SK-N-SH treated with all-trans-retinoic acid at 6 μM for 48 hours (cell line): ENCODE results near the gene DCLK1.

Experiments
- ATAC-seq: fragments of 200-7000 bp; cut with Tn5 transposase; 3 replicates; pipeline ENCODE4 v1.9.1; 2020; ENCODE audit warnings: mild to moderate bottlenecking, moderate library complexity
- ARNTL ChIP-seq: fragments of 450-650 bp; formaldehyde crosslinking; IDR thresholded peaks from 2 replicates; pipeline ENCODE4 v1.5.0; 2020; ENCODE audit warnings: low read depth, mild to moderate bottlenecking, moderate library complexity, borderline replicate concordance
- BACH2 ChIP-seq: fragments of 250-450 bp; sonication (Bioruptor Pico); IDR thresholded peaks from 2 replicates; pipeline ENCODE4 v1.9.0; 2021; ENCODE audit warnings: mild to moderate bottlenecking, borderline replicate concordance
- CSDC2 ChIP-seq: fragments of 250-450 bp; sonication (Bioruptor Pico); IDR thresholded peaks from 2 replicates; pipeline ENCODE4 v1.5.0; 2020; ENCODE audit warnings: mild to moderate bottlenecking, moderate library complexity
- ESRRG ChIP-seq: fragments of 250-450 bp; sonication (Bioruptor Pico); IDR thresholded peaks from 2 replicates; pipeline ENCODE4 v1.6.1; 2021; ENCODE audit warnings: mild to moderate bottlenecking
- ISL1 ChIP-seq: fragments of 250-450 bp; sonication (Bioruptor Pico); IDR thresholded peaks from 2 replicates; pipeline ENCODE4 v2.1.2; 2022; ENCODE audit warnings: mild to moderate bottlenecking, moderate library complexity
- OSR1 ChIP-seq: fragments of 250-450 bp; sonication (Bioruptor Pico); IDR thresholded peaks from 2 replicates; pipeline ENCODE4 v1.8.0; 2022; ENCODE audit warnings: moderate library complexity, mild to moderate bottlenecking, inconsistent platforms
- PPARA ChIP-seq: fragments of 250-450 bp; sonication (Bioruptor Pico); IDR thresholded peaks from 2 replicates; pipeline ENCODE4 v1.5.0; 2020; ENCODE audit warnings: mild to moderate bottlenecking, borderline replicate concordance
- RARB ChIP-seq: fragments of 250-450 bp; sonication (Bioruptor Pico); IDR thresholded peaks from 2 replicates; pipeline ENCODE4 v1.8.0; 2021; ENCODE audit warnings: mild to moderate bottlenecking, moderate library complexity
- SNAI2 ChIP-seq: fragments of 250-450 bp; sonication (Bioruptor Pico); IDR thresholded peaks from 2 replicates; pipeline ENCODE4 v1.5.0; 2020; ENCODE audit warnings: mild to moderate bottlenecking, moderate library complexity
- TCF4 ChIP-seq: fragments of 250-450 bp; sonication (Bioruptor Pico); IDR thresholded peaks from 2 replicates; pipeline ENCODE4 v1.8.0; 2021; ENCODE audit warnings: mild to moderate bottlenecking, moderate library complexity, borderline replicate concordance
- TOX ChIP-seq: fragments of 250-450 bp; sonication (Bioruptor Pico); IDR thresholded peaks from 2 replicates; pipeline ENCODE4 v1.8.0; 2021; ENCODE audit warnings: mild to moderate bottlenecking, moderate library complexity, borderline replicate concordance
- ZC3H10 ChIP-seq: fragments of 250-450 bp; sonication (Bioruptor Pico); IDR thresholded peaks from 2 replicates; pipeline ENCODE4 v1.5.1; 2021; ENCODE audit warnings: mild to moderate bottlenecking, moderate library complexity
- ZFP3 ChIP-seq: fragments of 250-450 bp; sonication (Bioruptor Pico); IDR thresholded peaks from 2 replicates; pipeline ENCODE4 v1.5.0; 2020; ENCODE audit warnings: mild to moderate bottlenecking, moderate library complexity
- ZFP30 ChIP-seq: fragments of 450-650 bp; formaldehyde crosslinking; IDR thresholded peaks from 2 replicates; pipeline ENCODE4 v1.5.0; 2022; ENCODE audit warnings: mild to moderate bottlenecking, moderate library complexity
- ZNF565 ChIP-seq: fragments of 450-650 bp; formaldehyde crosslinking; conservative IDR thresholded peaks from 2 replicates; pipeline ENCODE4 v1.5.0; 2020; ENCODE audit warnings: low read depth, mild to moderate bottlenecking, moderate library complexity
- ZNF70 ChIP-seq: fragments of 450-650 bp; formaldehyde crosslinking; IDR thresholded peaks from 2 replicates; pipeline ENCODE4 v1.5.0; 2020; ENCODE audit warnings: mild to moderate bottlenecking, moderate library complexity
- ZNF8 ChIP-seq: fragments of 450-650 bp; formaldehyde crosslinking; IDR thresholded peaks from 2 replicates; pipeline ENCODE4 v1.5.0; 2020; ENCODE audit warnings: mild to moderate bottlenecking, moderate library complexity
- TF ChIP-seq, protein P1 (sequence below): fragments of 250-450 bp; sonication (Bioruptor Pico); IDR thresholded peaks from 2 replicates; pipeline ENCODE4 v1.5.0; 2020; ENCODE audit warnings: mild to moderate bottlenecking, moderate library complexity
- TF ChIP-seq, protein P2 (sequence below): fragments of 250-450 bp; sonication (Bioruptor Pico); IDR thresholded peaks from 2 replicates; pipeline ENCODE4 v1.5.1; 2021; ENCODE audit warnings: mild to moderate bottlenecking, moderate library complexity
- TF ChIP-seq, protein P3 (sequence below): fragments of 250-450 bp; sonication (Bioruptor Pico); IDR thresholded peaks from 2 replicates; pipeline ENCODE4 v1.8.0; 2021; ENCODE audit warnings: low read depth, mild to moderate bottlenecking, moderate library complexity, borderline replicate concordance
- TF ChIP-seq, protein P4 (sequence below): fragments of 250-450 bp; sonication (Bioruptor Pico); IDR thresholded peaks from 2 replicates; pipeline ENCODE4 v1.5.1; 2020; ENCODE audit warnings: low read depth, mild to moderate bottlenecking, moderate library complexity
- TF ChIP-seq, protein P5 (sequence below): fragments of 250-450 bp; sonication (Bioruptor Pico); IDR thresholded peaks from 2 replicates; pipeline ENCODE4 v1.8.0; 2020; ENCODE audit warnings: mild to moderate bottlenecking, moderate library complexity, borderline replicate concordance

The DCLK1 gene

DNA sequence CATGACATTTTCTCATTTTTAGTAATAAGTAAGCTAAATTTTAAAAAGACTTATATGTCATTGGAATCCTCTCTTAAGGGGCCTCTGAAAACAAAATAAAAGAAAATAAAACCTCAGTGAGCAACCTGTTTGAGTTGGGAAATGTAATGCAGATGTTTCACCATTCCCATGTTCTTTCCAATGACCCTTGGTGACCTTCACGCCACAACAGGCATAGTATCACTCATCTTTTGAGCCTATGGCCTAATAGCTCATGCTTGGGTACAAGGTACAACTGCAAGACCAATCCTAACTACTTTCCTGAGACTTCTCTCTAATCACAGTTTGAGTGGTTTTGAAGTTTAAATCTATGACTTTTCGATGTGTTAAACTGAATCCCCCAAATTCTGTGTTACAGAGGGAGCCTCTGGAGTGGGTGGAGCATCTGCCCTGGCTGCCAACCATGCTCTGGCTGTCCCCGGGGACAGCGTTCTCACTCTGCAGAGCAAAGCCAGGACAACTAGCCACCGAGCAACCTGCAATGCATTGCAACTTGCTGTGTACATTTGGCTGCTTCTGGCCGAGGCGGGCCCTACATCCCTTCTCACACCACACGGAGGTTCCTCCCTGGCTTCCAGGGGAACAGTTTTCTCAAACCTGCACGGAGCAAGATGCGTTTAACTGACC, 346.8 kb downstream of the DCLK1 start:
- TF ChIP-seq ZNF70 (CRISPR knock-in tag) = no peak
- no peak for TF ChIP-seq ZNF565 (CRISPR knock-in tag)
- TF ChIP-seq, protein P1, sequence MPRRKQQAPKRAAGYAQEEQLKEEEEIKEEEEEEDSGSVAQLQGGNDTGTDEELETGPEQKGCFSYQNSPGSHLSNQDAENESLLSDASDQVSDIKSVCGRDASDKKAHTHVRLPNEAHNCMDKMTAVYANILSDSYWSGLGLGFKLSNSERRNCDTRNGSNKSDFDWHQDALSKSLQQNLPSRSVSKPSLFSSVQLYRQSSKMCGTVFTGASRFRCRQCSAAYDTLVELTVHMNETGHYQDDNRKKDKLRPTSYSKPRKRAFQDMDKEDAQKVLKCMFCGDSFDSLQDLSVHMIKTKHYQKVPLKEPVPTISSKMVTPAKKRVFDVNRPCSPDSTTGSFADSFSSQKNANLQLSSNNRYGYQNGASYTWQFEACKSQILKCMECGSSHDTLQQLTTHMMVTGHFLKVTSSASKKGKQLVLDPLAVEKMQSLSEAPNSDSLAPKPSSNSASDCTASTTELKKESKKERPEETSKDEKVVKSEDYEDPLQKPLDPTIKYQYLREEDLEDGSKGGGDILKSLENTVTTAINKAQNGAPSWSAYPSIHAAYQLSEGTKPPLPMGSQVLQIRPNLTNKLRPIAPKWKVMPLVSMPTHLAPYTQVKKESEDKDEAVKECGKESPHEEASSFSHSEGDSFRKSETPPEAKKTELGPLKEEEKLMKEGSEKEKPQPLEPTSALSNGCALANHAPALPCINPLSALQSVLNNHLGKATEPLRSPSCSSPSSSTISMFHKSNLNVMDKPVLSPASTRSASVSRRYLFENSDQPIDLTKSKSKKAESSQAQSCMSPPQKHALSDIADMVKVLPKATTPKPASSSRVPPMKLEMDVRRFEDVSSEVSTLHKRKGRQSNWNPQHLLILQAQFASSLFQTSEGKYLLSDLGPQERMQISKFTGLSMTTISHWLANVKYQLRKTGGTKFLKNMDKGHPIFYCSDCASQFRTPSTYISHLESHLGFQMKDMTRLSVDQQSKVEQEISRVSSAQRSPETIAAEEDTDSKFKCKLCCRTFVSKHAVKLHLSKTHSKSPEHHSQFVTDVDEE = no peak
- no peak for TF ChIP-seq PPARA (CRISPR knock-in tag)
- TF ChIP-seq, protein P2, sequence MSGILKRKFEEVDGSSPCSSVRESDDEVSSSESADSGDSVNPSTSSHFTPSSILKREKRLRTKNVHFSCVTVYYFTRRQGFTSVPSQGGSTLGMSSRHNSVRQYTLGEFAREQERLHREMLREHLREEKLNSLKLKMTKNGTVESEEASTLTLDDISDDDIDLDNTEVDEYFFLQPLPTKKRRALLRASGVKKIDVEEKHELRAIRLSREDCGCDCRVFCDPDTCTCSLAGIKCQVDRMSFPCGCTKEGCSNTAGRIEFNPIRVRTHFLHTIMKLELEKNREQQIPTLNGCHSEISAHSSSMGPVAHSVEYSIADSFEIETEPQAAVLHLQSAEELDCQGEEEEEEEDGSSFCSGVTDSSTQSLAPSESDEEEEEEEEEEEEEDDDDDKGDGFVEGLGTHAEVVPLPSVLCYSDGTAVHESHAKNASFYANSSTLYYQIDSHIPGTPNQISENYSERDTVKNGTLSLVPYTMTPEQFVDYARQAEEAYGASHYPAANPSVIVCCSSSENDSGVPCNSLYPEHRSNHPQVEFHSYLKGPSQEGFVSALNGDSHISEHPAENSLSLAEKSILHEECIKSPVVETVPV (CRISPR knock-in tag) = no peak
- no peak for TF ChIP-seq SNAI2 (CRISPR knock-in tag)
- TF ChIP-seq BACH2 (CRISPR knock-in tag) = no peak
- TF ChIP-seq, protein P3, sequence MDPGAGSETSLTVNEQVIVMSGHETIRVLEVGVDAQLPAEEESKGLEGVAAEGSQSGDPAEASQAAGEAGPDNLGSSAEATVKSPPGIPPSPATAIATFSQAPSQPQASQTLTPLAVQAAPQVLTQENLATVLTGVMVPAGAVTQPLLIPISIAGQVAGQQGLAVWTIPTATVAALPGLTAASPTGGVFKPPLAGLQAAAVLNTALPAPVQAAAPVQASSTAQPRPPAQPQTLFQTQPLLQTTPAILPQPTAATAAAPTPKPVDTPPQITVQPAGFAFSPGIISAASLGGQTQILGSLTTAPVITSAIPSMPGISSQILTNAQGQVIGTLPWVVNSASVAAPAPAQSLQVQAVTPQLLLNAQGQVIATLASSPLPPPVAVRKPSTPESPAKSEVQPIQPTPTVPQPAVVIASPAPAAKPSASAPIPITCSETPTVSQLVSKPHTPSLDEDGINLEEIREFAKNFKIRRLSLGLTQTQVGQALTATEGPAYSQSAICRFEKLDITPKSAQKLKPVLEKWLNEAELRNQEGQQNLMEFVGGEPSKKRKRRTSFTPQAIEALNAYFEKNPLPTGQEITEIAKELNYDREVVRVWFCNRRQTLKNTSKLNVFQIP (CRISPR knock-in tag) = no peak
- no peak for TF ChIP-seq TOX (CRISPR knock-in tag)
- TF ChIP-seq ARNTL (CRISPR knock-in tag) = no peak
- no peak for TF ChIP-seq CSDC2
- no peak for TF ChIP-seq ISL1 (CRISPR knock-in tag)
- TF ChIP-seq ZNF8 = no peak
- no peak for TF ChIP-seq ZFP30 (CRISPR knock-in tag)
- no peak for TF ChIP-seq ZFP3 (CRISPR knock-in tag)
- TF ChIP-seq, protein P4, sequence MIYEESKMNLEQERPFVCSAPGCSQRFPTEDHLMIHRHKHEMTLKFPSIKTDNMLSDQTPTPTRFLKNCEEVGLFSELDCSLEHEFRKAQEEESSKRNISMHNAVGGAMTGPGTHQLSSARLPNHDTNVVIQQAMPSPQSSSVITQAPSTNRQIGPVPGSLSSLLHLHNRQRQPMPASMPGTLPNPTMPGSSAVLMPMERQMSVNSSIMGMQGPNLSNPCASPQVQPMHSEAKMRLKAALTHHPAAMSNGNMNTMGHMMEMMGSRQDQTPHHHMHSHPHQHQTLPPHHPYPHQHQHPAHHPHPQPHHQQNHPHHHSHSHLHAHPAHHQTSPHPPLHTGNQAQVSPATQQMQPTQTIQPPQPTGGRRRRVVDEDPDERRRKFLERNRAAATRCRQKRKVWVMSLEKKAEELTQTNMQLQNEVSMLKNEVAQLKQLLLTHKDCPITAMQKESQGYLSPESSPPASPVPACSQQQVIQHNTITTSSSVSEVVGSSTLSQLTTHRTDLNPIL (CRISPR knock-in tag) = no peak
- no peak for TF ChIP-seq OSR1 (CRISPR knock-in tag)
- no peak for TF ChIP-seq RARB (CRISPR knock-in tag)
- TF ChIP-seq ZC3H10 (CRISPR knock-in tag) = no peak
- no peak for TF ChIP-seq TCF4 (CRISPR knock-in tag)
- TF ChIP-seq, all 23 proteins: peak for 0
- ATAC-seq = no peak

DNA sequence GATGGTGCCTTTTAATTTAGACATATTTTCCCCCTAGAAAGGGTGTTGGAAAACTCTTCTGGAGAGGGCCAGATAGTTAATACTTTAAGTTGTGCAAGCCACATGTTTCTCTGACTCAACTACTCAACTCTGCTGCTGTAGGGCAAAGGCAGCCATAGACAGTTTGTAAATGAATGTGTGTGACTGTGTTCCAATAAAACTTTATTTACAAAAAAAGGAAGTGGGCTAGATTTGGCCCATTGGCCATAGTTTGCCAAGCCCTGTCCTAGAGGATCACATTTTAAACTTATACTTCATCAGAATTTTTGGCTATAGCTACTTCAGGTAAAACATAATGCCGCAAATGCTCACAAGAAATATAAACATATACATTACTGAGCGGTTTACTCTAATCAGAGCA, 348.4 kb downstream of the DCLK1 start:
- no peak for ATAC-seq
- TF ChIP-seq ZC3H10 (CRISPR knock-in tag) (no peak), CSDC2 (no peak), OSR1 (CRISPR knock-in tag) (no peak), ESRRG (no peak), SNAI2 (CRISPR knock-in tag) (no peak), ZNF70 (CRISPR knock-in tag) (no peak), TCF4 (CRISPR knock-in tag) (no peak), ZFP30 (CRISPR knock-in tag) (no peak), ISL1 (CRISPR knock-in tag) (no peak), ZNF8 (no peak), RARB (CRISPR knock-in tag) (no peak), PPARA (CRISPR knock-in tag) (no peak)
- TF ChIP-seq, protein P5, sequence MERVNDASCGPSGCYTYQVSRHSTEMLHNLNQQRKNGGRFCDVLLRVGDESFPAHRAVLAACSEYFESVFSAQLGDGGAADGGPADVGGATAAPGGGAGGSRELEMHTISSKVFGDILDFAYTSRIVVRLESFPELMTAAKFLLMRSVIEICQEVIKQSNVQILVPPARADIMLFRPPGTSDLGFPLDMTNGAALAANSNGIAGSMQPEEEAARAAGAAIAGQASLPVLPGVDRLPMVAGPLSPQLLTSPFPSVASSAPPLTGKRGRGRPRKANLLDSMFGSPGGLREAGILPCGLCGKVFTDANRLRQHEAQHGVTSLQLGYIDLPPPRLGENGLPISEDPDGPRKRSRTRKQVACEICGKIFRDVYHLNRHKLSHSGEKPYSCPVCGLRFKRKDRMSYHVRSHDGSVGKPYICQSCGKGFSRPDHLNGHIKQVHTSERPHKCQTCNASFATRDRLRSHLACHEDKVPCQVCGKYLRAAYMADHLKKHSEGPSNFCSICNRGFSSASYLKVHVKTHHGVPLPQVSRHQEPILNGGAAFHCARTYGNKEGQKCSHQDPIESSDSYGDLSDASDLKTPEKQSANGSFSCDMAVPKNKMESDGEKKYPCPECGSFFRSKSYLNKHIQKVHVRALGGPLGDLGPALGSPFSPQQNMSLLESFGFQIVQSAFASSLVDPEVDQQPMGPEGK = no peak
- TF ChIP-seq, protein P1 = no peak
- TF ChIP-seq, protein P4 (CRISPR knock-in tag) = no peak
